ENCODE data around the gene TH.

TH gene

GRCh38 chr11:2167141-2168045 is 4.2 kb downstream of the TH start:
- Histone ChIP-seq H3K27ac (no peak overlapping the region), H3K27me3 (ENCODE audit: control insufficient read depth, insufficient read depth, low read length) (no peaks in the 10 kb centered on the region), H3K9ac (no peak overlapping the region), H3K4me1 (no peaks in the 10 kb centered on the region), H3K4me3 (ENCODE audit: low read depth, low read length) (no peak overlapping the region), H3K36me3 (ENCODE audit: control insufficient read depth, insufficient read depth, low read length) (no peaks in the 10 kb centered on the region), H3K4me2 (ENCODE audit: low read length) (no peak overlapping the region), H2AFZ (no peak overlapping the region), H3K79me2 (no peaks in the 10 kb centered on the region), H3K9me3 (ENCODE audit: control insufficient read depth, low read length) (no peaks in the 10 kb centered on the region)
- no peak for TF ChIP-seq CTCF (IDR thresholded peaks at IDR 0.05)

GRCh38 chr11:2166091-2166851 is 5.3 kb downstream of the TH start:
- Histone ChIP-seq H3K4me2 (ENCODE audit: low read length) (no peak overlapping the region), H3K9me3 (ENCODE audit: control insufficient read depth, low read length) (no peaks in the 10 kb centered on the region), H3K79me2 (no peaks in the 10 kb centered on the region), H3K9ac (no peak overlapping the region), H3K27me3 (ENCODE audit: control insufficient read depth, insufficient read depth, low read length) (no peaks in the 10 kb centered on the region), H3K36me3 (ENCODE audit: control insufficient read depth, insufficient read depth, low read length) (no peaks in the 10 kb centered on the region), H2AFZ (no peak overlapping the region), H3K4me3 (ENCODE audit: low read depth, low read length) (no peak overlapping the region), H3K27ac (no peak overlapping the region), H3K4me1 (no peaks in the 10 kb centered on the region)
- TF ChIP-seq CTCF (IDR thresholded peaks at IDR 0.05) = peak; percentile 40

GRCh38 chr11:2165571-2165970 is 6.0 kb downstream of the TH start:
- H3K36me3 ChIP-seq (ENCODE audit: control insufficient read depth, insufficient read depth, low read length) = no peaks in the 10 kb centered on the region
- H3K4me2 ChIP-seq (ENCODE audit: low read length) = no peak overlapping the region
- H3K27ac ChIP-seq = no peak overlapping the region
- no peaks in the 10 kb centered on the region for H3K9me3 ChIP-seq (ENCODE audit: control insufficient read depth, low read length)
- H2AFZ ChIP-seq = no peak overlapping the region
- H3K79me2 ChIP-seq = no peaks in the 10 kb centered on the region
- H3K4me3 ChIP-seq (ENCODE audit: low read depth, low read length) = no peak overlapping the region
- TF ChIP-seq CTCF (IDR thresholded peaks at IDR 0.05) = no peak
- H3K4me1 ChIP-seq = no peaks in the 10 kb centered on the region
- no peak overlapping the region for H3K9ac ChIP-seq
- H3K27me3 ChIP-seq (ENCODE audit: control insufficient read depth, insufficient read depth, low read length) = no peaks in the 10 kb centered on the region

- Histone ChIP-seq H3K27me3 (ENCODE audit: control insufficient read depth, insufficient read depth, low read length) (no peaks in the 10 kb centered on the region), H3K9me3 (ENCODE audit: control insufficient read depth, low read length) (no peaks in the 10 kb centered on the region), H3K4me3 (ENCODE audit: low read depth, low read length) (no peak overlapping the region), H3K36me3 (ENCODE audit: control insufficient read depth, insufficient read depth, low read length) (no peaks in the 10 kb centered on the region), H3K4me1 (no peaks in the 10 kb centered on the region), H3K27ac (no peak overlapping the region), H3K9ac (no peak overlapping the region), H3K4me2 (ENCODE audit: low read length) (no peak overlapping the region), H2AFZ (no peak overlapping the region), H3K79me2 (no peaks in the 10 kb centered on the region)
- no peak for TF ChIP-seq CTCF (IDR thresholded peaks at IDR 0.05)
These were observed 6.6 kb downstream of the TH start for GRCh38 chr11:2164861-2165555.
